Fibroblast of lung (primary cell): ENCODE measurements around the gene LRGUK.

Experiments used
- EZH2 ChIP-seq: IDR thresholded peaks from 2 replicates; pipeline ENCODE4 v1.5.1; 2012; ENCODE audit warnings: low read length, control low read depth, mild to moderate bottlenecking; ENCODE audit errors: missing control alignments
- TF ChIP-seq, protein P1 (sequence below), 2 donors: IDR thresholded peaks in 1 of 2; conservative IDR thresholded peaks in 1 of 2; 1 replicate in 1 of 2; 2 replicates in 1 of 2; pipeline ENCODE4 v1.5.1; 2011 to 2012; ENCODE audit warnings: low read length in 2 of 2, control low read depth in 1 of 2, inconsistent platforms in 1 of 2, low read depth in 1 of 2, mild to moderate bottlenecking in 1 of 2

DNA sequence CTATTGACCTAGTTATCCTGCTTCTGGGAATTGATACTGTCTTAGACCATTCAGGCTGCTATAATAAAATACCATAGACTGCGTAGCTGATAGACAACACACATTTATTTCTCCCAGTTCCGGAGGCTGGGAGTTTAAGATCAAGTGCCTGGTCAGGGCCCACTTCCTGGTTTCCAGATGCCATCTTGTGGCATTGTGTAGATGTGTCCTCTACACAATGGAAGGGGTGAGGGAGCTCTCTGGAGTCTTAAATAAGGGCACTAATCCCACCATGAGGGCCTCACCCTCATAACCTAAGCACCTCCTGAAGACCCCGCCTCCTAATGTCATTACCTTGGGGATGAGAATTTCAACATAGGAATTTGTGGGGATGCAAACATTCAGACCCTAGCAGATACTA, 127.2 kb downstream of the LRGUK start:
- TF ChIP-seq, protein P1, sequence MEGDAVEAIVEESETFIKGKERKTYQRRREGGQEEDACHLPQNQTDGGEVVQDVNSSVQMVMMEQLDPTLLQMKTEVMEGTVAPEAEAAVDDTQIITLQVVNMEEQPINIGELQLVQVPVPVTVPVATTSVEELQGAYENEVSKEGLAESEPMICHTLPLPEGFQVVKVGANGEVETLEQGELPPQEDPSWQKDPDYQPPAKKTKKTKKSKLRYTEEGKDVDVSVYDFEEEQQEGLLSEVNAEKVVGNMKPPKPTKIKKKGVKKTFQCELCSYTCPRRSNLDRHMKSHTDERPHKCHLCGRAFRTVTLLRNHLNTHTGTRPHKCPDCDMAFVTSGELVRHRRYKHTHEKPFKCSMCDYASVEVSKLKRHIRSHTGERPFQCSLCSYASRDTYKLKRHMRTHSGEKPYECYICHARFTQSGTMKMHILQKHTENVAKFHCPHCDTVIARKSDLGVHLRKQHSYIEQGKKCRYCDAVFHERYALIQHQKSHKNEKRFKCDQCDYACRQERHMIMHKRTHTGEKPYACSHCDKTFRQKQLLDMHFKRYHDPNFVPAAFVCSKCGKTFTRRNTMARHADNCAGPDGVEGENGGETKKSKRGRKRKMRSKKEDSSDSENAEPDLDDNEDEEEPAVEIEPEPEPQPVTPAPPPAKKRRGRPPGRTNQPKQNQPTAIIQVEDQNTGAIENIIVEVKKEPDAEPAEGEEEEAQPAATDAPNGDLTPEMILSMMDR (conservative IDR thresholded peaks at IDR 0.05 in 1 of 2, IDR thresholded peaks at IDR 0.05 in 1 of 2; ENCODE audit: low read depth in 1 of 2, low read length in 2 of 2) = peak; percentile 17 to 37
- no peak for TF ChIP-seq EZH2
